GM19463 (cell line): ENCODE data around the gene THG1L.
"Not testable (repeated sequence)": the region's sequence is repeated elsewhere in the genome, so short reads cannot be mapped to it uniquely, and the experiment has no call there.

Experiments used
- ATAC-seq: cut with Tn5 transposase; IDR thresholded peaks from one replicate; pipeline ENCODE4 v1.9.1; 2021; ENCODE audit warnings: mild to moderate bottlenecking, moderate library complexity; ENCODE audit not compliant: unreplicated experiment

Gene THG1L

DNA sequence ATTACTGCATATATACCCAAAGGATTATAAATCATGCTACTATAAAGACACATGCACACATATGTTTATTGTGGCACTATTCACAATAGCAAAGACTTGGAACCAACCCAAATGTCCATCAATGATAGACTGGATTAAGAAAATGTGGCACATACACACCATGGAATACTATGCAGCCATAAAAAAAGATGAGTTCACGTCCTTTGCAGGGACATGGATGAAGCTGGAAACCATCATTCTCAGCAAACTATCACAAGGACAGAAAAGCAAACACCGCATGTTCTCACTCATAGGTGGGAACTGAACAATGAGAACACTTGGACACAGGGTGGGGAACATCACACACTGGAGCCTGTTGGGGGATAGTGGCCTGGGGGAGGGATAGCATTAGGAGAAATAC is 4.6 kb upstream of the THG1L start:
- ATAC-seq, result not testable (repeated sequence)

- not testable (repeated sequence) for ATAC-seq
These were observed 3.4 kb upstream of the THG1L start for GRCh38 chr5:157727858-157728257.

DNA sequence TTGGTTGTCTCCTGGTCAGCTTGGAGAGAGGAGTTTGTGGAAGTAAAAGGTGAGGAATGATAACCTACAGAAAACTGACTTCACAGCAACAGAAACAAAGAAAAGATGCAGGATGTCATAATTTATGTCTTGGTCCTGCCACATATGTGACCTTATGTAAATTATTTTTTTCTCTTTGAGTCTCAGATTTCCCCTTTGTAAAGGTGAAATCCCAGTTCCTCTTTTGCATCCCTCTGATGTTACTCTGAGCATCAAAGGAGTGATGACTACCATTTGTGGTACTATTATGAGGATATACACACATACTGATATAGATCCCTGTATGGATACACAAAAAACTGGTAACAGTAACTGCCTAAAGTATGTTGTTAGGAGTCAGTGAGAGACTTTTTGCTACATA is 1.4 kb upstream of the THG1L start:
- ATAC-seq, result peak; percentile 46

GRCh38 chr5:157730900-157731271 is 334 bp upstream of the THG1L start:
- no peak for ATAC-seq

DNA sequence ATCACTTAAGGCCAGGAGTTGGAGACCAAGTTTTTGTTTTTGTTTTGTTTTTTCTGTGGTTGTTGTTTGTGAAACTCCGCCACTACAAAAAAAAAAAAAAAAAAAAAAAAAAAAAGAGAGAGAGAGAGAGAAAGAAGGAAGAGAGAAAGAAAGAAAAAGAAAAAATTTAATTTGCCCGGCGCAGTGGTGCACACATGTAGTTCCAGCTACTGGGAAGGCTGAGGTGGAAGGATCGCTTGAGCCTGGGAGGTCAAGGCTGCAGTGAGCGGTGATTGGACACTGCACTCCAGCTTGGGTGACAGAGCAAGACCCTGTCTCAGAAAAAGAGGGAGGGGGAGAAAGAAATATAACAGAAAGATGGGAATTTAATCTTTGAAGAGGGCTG is 902 bp downstream of the THG1L start:
- ATAC-seq, result no peak

- ATAC-seq, result no peak
These were observed 1.5 kb downstream of the THG1L start for GRCh38 chr5:157732596-157733262.

DNA sequence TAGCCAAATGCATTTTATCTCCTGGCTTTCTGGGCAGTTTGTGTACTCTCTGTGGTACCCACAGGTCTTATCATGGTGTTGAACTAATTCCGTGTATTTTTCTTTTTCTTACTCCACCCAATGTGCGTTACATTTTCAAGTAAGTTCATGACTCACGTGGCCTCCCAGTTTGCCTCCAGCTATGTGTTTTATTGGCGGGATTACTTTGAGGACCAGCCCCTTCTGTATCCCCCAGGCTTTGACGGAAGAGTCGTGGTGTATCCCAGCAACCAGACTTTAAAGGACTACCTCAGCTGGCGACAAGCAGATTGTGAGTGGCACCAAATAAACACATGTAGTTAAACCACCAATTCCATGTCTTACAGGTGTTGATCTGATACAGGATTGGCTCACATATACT is 3.2 kb downstream of the THG1L start:
- ATAC-seq, result no peak

- ATAC-seq, result no peak
These were observed 4.8 kb downstream of the THG1L start for GRCh38 chr5:157735991-157736390.

- ATAC-seq, result no peak
These were observed 8.4 kb downstream of the THG1L start for GRCh38 chr5:157739388-157740228.

GRCh38 chr5:157740229-157740610 is 9.0 kb downstream of the THG1L start:
- ATAC-seq, result no peak

DNA sequence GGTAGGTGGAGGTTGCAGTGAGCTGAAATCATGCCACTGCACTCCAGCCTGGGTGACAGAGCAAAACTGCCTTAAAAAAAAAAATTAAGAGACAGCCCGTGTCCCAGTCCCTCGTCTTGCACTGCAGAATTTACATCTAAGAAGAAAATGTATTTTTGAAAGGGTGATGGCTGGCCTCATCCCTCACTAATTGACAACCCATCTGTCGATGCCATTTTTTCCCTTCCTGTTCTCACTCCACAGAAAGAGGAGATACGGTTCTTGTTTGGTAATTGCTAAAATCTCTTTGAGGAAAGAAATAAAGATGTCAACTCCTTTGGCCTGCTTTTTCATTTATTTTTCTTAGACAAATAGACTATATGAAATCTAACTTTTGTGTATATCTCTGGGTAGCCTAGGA is 9.9 kb downstream of the THG1L start:
- no peak for ATAC-seq

GRCh38 chr5:157743163-157744050 is 12.2 kb downstream of the THG1L start, which contains the start of gene LSM11:
TSS of gene LSM11 (plus strand) at chr5:157743712. CDS start at chr5:157743751, 39 bp downstream.
- peak; percentile 91 for ATAC-seq

DNA sequence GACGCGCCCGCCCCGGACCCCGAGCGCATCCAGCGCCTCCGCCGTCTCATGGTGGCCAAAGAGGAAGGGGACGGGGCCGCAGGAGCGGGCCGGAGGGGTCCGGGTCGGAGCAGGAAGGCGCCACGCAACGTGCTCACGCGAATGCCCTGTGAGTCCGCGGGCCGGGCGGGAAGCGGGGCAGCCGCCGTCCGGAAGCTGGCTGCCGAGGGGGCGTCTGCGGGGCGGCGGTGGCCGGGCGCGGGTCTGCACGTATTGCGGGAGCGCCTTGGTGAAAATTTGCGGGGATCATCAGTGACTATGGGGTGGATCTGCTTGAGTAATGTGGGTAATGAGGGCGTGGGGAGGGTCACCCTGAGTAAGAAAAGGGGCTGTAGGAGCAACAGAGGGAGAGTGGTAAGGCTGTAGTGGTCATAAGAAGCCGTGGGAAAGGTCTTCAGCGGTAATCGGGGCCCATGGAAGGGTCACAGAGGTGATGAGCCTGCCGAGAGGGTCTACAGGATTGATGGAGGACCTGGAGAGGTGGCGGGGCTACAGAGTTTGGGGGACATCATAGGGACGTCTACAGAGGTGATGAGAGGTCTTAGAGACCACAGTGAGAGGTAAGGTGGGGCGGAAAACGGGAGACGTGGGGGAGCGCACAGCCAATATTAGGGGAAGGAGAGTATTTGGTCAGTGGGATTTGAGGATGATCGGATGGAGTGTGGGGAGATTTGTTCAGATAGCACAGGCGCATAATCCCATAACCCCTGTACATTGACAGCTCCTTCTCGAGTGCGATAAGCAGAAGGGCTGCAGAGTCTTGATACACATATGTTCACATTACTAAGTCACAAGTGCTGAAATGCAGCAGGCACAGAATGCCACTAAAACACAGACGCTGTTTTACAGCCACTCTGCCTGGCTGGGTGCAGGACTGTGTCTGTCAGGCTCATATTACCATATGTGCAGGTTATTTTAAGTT is 13.1 kb downstream of the THG1L start:
- peak; percentile 27 for ATAC-seq

- ATAC-seq, result no peak
These were observed 13.8 kb downstream of the THG1L start for GRCh38 chr5:157745041-157745456.

- ATAC-seq, result no peak
These were observed 16.0 kb downstream of the THG1L start for GRCh38 chr5:157747173-157747740.

DNA sequence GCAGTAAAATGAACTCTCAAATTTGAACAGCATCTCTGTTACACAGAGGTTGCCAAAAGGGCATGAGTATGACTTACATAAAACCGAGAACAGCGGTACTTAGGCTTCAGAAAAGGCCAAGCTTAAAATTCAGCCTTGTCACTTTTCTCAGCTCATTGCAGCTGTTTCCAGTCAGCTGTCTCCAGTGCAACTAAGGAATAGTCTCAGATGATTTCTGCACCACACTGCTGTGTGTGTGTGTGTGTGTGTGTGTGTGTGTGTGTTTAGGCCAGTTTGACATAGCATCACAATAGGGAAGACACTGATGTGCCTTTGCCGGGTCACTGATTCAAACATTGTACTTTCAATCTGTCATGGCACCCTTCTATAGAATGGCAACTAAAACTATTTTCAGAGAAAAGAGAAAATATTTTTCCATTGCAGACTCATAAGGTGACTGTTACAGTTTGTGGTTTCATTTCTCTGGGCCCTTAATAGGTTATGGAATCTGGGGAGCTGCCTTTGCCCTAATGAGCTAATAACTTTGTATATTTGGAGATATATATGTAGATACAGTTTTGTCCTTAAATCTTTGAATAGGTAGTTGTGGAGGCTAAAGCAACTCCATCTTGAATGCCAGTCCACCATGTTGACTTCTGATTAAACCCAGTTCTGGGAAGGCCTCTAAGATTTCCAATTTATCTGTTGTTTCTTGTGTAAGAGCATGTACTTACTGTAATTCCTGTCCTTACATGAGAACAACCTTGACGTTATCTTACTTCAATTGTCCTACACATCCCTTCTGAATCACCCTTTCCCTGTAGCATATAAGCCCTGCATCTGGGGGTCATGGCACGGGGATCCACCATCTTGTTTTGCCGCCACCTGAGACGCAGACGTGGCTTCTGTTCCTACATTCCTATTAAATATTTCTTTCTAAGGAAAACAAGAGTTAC is 16.8 kb downstream of the THG1L start:
- ATAC-seq, result no peak

- no peak for ATAC-seq
These were observed 17.7 kb downstream of the THG1L start for GRCh38 chr5:157748760-157749461.

DNA sequence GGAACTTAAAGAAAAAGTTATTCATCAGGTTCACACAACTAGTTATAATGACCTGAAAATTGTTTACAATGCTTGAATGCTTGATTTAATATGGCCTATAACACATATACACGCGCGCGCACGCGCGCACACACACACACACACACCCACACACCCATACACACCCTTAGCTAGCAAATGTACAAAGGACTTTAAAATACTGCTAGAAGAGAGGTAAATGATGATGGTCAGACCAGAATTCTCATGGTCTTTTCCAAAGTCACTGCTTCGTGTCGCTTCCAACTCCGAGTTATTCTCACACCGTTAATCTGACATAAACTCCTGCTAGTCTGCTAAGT is 18.2 kb downstream of the THG1L start:
- ATAC-seq, result no peak
